SK-N-SH (cell line): Measurements from ENCODE around the gene SMARCC1. TPM values are rescaled to one million over a fixed set of nuclear protein-coding genes. Genes with fewer than 3 reads are reported as not detected.

Experiments used
- CTCF ChIA-PET: fragments of 300-600, 350-600 bp; formaldehyde crosslinking; extraction: SDS; loops from one replicate; lab custom pipeline; 2021; lab: Yijun Ruan, JAX
- POLR2A ChIA-PET: fragments of 350-600 bp; sonication (Branson Sonifier 250); formaldehyde crosslinking; extraction: SDS; loops from one replicate; lab custom pipeline; 2020; ENCODE audit warnings: antibody characterized with exemption, inconsistent platforms; lab: Yijun Ruan, JAX
- DNase-seq: peaks from one replicate; pipeline ENCODE4 v3.0.0; 2012
- H2AFZ ChIP-seq: fragments of 200-600 bp; sonication (generic); 2 replicates; pipeline ENCODE4 v1.8.1; 2016; ENCODE audit warnings: antibody characterized with exemption, mild to moderate bottlenecking, low read depth
- H3F3A ChIP-seq: fragments of 200-600 bp; sonication (generic); replicated peaks from 2 replicates; pipeline ENCODE3; 2016; ENCODE audit warnings: antibody characterized with exemption, mild to moderate bottlenecking; ENCODE audit not compliant: insufficient read depth
- H3K27ac ChIP-seq, 2 experiments: fragments of 200-500 bp in 1 of 2; fragments of 200-600 bp in 1 of 2; sonication (Bioruptor generic) in 1 of 2; sonication (generic), shearing (Covaris generic) in 1 of 2; 2 replicates each; pipeline versions ENCODE4 v1.5.1 to v1.6.1; 2014 to 2016; ENCODE audit warnings: low read depth in 2 of 2, inconsistent platforms in 1 of 2, low read length in 1 of 2, mild to moderate bottlenecking in 1 of 2, mixed read lengths in 1 of 2
- H3K27me3 ChIP-seq: fragments of 200-600 bp; sonication (generic), shearing (Covaris generic); 2 replicates; pipeline ENCODE4 v1.6.1; 2016; ENCODE audit warnings: mixed run types; ENCODE audit not compliant: insufficient read depth
- H3K36me3 ChIP-seq, 2 experiments: fragments of 200-500 bp in 1 of 2; fragments of 200-600 bp in 1 of 2; sonication (Bioruptor generic) in 1 of 2; sonication (generic) in 1 of 2; replicated peaks in 1 of 2; 2 replicates each; pipeline versions ENCODE3 to v1.5.1; 2014 to 2016; ENCODE audit warnings: low read length in 1 of 2, mild to moderate bottlenecking in 1 of 2; ENCODE audit not compliant: insufficient read depth in 2 of 2, control insufficient read depth in 1 of 2
- H3K4me1 ChIP-seq, 2 experiments: fragments of 200-500 bp in 1 of 2; fragments of 200-600 bp in 1 of 2; sonication (Bioruptor generic) in 1 of 2; sonication (generic), shearing (Covaris generic) in 1 of 2; 2 replicates each; pipeline versions ENCODE4 v1.5.1 to v1.6.1; 2014 to 2016; ENCODE audit warnings: low read depth in 1 of 2, low read length in 1 of 2, mixed run types in 1 of 2; ENCODE audit not compliant: insufficient read depth in 2 of 2, control insufficient read depth in 1 of 2
- H3K4me2 ChIP-seq: fragments of 200-600 bp; sonication (generic), shearing (Covaris generic); 2 replicates; pipeline ENCODE4 v1.6.1; 2017; ENCODE audit warnings: mixed run types
- H3K4me3 ChIP-seq, 2 experiments: fragments of 200-500 bp in 1 of 2; fragments of 200-600 bp in 1 of 2; sonication (Bioruptor generic) in 1 of 2; sonication (generic), shearing (Covaris generic) in 1 of 2; 2 replicates each; pipeline versions ENCODE4 v1.5.1 to v1.8.1; 2014 to 2016; ENCODE audit warnings: low read depth in 2 of 2, inconsistent platforms in 1 of 2, low read length in 1 of 2, mild to moderate bottlenecking in 1 of 2, mixed read lengths in 1 of 2, moderate library complexity in 1 of 2
- H3K79me2 ChIP-seq: fragments of 200-600 bp; sonication (generic); 2 replicates; pipeline ENCODE4 v1.8.1; 2017; ENCODE audit warnings: mild to moderate bottlenecking; ENCODE audit not compliant: insufficient read depth
- H3K9ac ChIP-seq: fragments of 200-600 bp; sonication (generic); 2 replicates; pipeline ENCODE4 v1.6.1; 2017; ENCODE audit warnings: mixed run types
- H3K9me2 ChIP-seq: fragments of 200-600 bp; sonication (generic); 2 replicates; pipeline ENCODE4 v1.6.1; 2017; ENCODE audit warnings: mixed run types
- H3K9me3 ChIP-seq: fragments of 200-600 bp; sonication (generic); 2 replicates; pipeline ENCODE4 v1.6.1; 2017; ENCODE audit warnings: mixed run types, mild to moderate bottlenecking, moderate library complexity
- H4K20me1 ChIP-seq: fragments of 200-600 bp; sonication (generic); 2 replicates; pipeline ENCODE4 v1.6.1; 2017; ENCODE audit warnings: mild to moderate bottlenecking, mixed run types; ENCODE audit not compliant: insufficient read depth
- CHD2 ChIP-seq: fragments of 150-350 bp; IDR thresholded peaks from 2 replicates; pipeline ENCODE4 v1.6.1; 2018; ENCODE audit warnings: low read length; ENCODE audit not compliant: partially characterized antibody
- ELF1 ChIP-seq: IDR thresholded peaks from 2 replicates; pipeline ENCODE4 v1.4.0; 2012
- EP300 ChIP-seq, 2 experiments: IDR thresholded peaks; 2 replicates each; pipeline versions ENCODE4 v1.4.0 to v1.6.1; 2012; ENCODE audit warnings: borderline replicate concordance in 1 of 2, low read depth in 1 of 2, low read length in 1 of 2
- FOSL2 ChIP-seq: IDR thresholded peaks from 2 replicates; pipeline ENCODE4 v1.4.0; 2012; ENCODE audit warnings: low read depth, mild to moderate bottlenecking, moderate library complexity, borderline replicate concordance
- FOXM1 ChIP-seq: IDR thresholded peaks from 2 replicates; pipeline ENCODE4 v1.4.0; 2012; ENCODE audit warnings: low read depth, mild to moderate bottlenecking
- GATA2 ChIP-seq: sonication (generic); formaldehyde crosslinking; IDR thresholded peaks from 2 replicates; pipeline ENCODE4 v1.5.0; 2020; ENCODE audit warnings: mild to moderate bottlenecking, missing genetic modification reagents
- MEF2A ChIP-seq: IDR thresholded peaks from 2 replicates; pipeline ENCODE4 v1.4.0; 2012; ENCODE audit warnings: low read depth, borderline replicate concordance
- NRF1 ChIP-seq: IDR thresholded peaks from 2 replicates; pipeline ENCODE4 v1.6.1; 2012; ENCODE audit warnings: low read depth, mild to moderate bottlenecking, low read length
- RAD21 ChIP-seq: IDR thresholded peaks from 2 replicates; pipeline ENCODE4 v1.6.1; 2012; ENCODE audit warnings: mild to moderate bottlenecking, low read length
- RCOR1 ChIP-seq: fragments of 150-350 bp; IDR thresholded peaks from 2 replicates; pipeline ENCODE4 v1.6.1; 2017; ENCODE audit warnings: antibody characterized with exemption, low read length
- RFX5 ChIP-seq: IDR thresholded peaks from 2 replicates; pipeline ENCODE4 v1.6.1; 2012; ENCODE audit warnings: mild to moderate bottlenecking, improper control_type of control experiment, low read length
- TEAD4 ChIP-seq: IDR thresholded peaks from 2 replicates; pipeline ENCODE4 v1.4.0; 2012; ENCODE audit warnings: mild to moderate bottlenecking, borderline replicate concordance; ENCODE audit not compliant: insufficient read depth
- USF1 ChIP-seq: IDR thresholded peaks from 2 replicates; pipeline ENCODE4 v1.4.0; 2012; ENCODE audit warnings: low read depth, borderline replicate concordance
- YY1 ChIP-seq: IDR thresholded peaks from 2 replicates; pipeline ENCODE4 v1.4.0; 2012; ENCODE audit warnings: low read depth, mild to moderate bottlenecking
- WGBS: methylation state at CpG from one replicate; pipeline ENCODE4 v1.1.6; 2017; ENCODE audit warnings: low lambda C conversion rate; 5-methylcytosine and 5-hydroxymethylcytosine counted together
- polyA plus RNA-seq, 3 experiments: library from polyadenylated mRNA; depleted of rRNA; stranded (reverse); fragments of >200 nt; gene quantifications; 2 replicates each; pipeline ENCODE4 v1.2.3, GENCODE V29; 2012
- TF ChIP-seq, protein P1 (sequence below): IDR thresholded peaks from 2 replicates; pipeline ENCODE4 v1.4.0; 2012; ENCODE audit warnings: low read depth
- TF ChIP-seq, protein P2 (sequence below): fragments of 150-350 bp; IDR thresholded peaks from 2 replicates; pipeline ENCODE4 v1.6.1; 2016; ENCODE audit warnings: mild to moderate bottlenecking, low read depth, low read length

The SMARCC1 gene
- polyA plus RNA-seq, 1 of the 3 experiments (the other 2 are of a cell fraction), result 16.5 TPM

GRCh38 chr3:47712398-47712797, 69.3 kb downstream of the SMARCC1 start (continued):
- no peak for TF ChIP-seq USF1
- no peak for TF ChIP-seq FOXM1
- TF ChIP-seq, protein P1, sequence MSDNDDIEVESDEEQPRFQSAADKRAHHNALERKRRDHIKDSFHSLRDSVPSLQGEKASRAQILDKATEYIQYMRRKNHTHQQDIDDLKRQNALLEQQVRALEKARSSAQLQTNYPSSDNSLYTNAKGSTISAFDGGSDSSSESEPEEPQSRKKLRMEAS, result no peak
- no peak for TF ChIP-seq GATA2 (CRISPR knock-in tag)
- no peak for TF ChIP-seq YY1
- TF ChIP-seq ELF1, result no peak
- no peak for TF ChIP-seq CHD2

DNA sequence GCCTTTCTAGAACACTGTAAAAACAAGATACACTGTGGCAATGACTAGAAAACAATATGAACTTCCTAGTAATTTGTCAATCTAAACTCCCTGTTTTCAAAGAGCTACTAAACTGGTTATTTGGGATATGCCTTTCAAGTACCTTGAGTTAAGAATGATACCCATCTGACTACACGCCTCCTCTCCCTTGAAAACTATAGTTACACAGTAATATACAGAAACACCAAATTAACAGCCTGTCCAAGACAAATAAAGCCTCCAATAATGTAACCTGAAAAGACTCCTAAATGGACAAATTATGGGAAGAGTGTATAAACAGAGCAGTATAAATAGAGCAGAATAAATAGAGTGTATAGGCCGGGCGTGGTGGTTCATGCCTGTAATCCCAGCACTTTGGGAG, 70.1 kb downstream of the SMARCC1 start:
- Histone ChIP-seq H4K20me1 (peaks cover 4% of the 10 kb centered on the region; the same call in 1 of the 2 replicates), H3K9ac (no peak overlapping the region), H3F3A (peaks cover 39% of the 10 kb centered on the region), H3K9me3 (no peaks in the 10 kb centered on the region), H3K36me3 (peaks cover 43 to 77% of the 10 kb centered on the region in 2 experiments), H3K27me3 (no peaks in the 10 kb centered on the region), H2AFZ (no peak overlapping the region), H3K9me2 (no peaks in the 10 kb centered on the region), H3K27ac (no peak overlapping the region), H3K79me2 (peaks cover 42% of the 10 kb centered on the region), H3K4me2 (no peak overlapping the region), H3K4me3 (no peak overlapping the region), H3K4me1 (no peaks in the 10 kb centered on the region)
- POLR2A ChIA-PET, result no interaction called here
- no peak for DNase-seq
- TF ChIP-seq RCOR1 (no peak), NRF1 (no peak), FOSL2 (no peak), TEAD4 (no peak), RFX5 (no peak), EP300 (IDR thresholded peaks at IDR 0.05; ENCODE audit: borderline replicate concordance in 1 of 2, low read depth in 1 of 2, low read length in 1 of 2) (no peak), GATA2 (CRISPR knock-in tag) (no peak), ELF1 (no peak), FOXM1 (no peak)
- TF ChIP-seq, protein P2, sequence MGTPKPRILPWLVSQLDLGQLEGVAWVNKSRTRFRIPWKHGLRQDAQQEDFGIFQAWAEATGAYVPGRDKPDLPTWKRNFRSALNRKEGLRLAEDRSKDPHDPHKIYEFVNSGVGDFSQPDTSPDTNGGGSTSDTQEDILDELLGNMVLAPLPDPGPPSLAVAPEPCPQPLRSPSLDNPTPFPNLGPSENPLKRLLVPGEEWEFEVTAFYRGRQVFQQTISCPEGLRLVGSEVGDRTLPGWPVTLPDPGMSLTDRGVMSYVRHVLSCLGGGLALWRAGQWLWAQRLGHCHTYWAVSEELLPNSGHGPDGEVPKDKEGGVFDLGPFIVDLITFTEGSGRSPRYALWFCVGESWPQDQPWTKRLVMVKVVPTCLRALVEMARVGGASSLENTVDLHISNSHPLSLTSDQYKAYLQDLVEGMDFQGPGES, result no peak
- 98% methylated on average over 3 of the region's 3 CpGs for WGBS
- CTCF ChIA-PET, result no interaction called here

DNA sequence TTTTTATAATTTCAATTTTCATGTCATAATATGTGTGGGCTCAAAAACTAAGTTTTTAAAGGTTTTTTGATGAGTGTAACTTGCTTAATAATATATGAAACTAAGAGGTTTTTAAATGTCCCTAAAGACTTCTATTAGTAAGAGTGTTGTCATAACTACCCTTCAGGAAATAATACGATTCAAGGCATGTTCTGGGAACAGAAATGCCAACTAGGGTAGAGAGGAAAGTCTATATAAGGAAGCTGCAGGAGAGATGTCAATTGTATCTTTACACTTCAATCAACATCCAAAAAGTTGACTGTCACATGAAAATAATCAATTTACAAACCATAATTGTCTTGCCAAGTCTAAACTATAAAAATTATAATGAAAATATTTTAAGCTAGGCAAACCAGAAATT, 76.3 kb downstream of the SMARCC1 start:
- no peak for TF ChIP-seq FOXM1
- TF ChIP-seq MEF2A, result no peak
- TF ChIP-seq ELF1, result no peak
- no peak for TF ChIP-seq RAD21
- H3K9ac ChIP-seq, result no peak overlapping the region
- H2AFZ ChIP-seq, result no peak overlapping the region
- H3K27ac ChIP-seq, result no peak overlapping the region
- POLR2A ChIA-PET, result no interaction called here
- WGBS, result 89% methylated on average over 1 of the region's 1 CpG
- H3F3A ChIP-seq, result peaks cover 16% of the 10 kb centered on the region
- H3K4me1 ChIP-seq, result 0 out of 4 replicates have a peak, but pooled peaks cover 0 to 3% of the 10 kb centered on the region in 2 experiments
- no peak overlapping the region for H3K4me3 ChIP-seq
- H3K79me2 ChIP-seq, result peaks cover 21% of the 10 kb centered on the region
- CTCF ChIA-PET, result interaction anchor here (0.8 to 1.0 kb wide), 2 partner anchors 14 to 23 kb away, joined by 3 read pairs; no protein-coding TSS in a partner anchor
- no peaks in the 10 kb centered on the region for H4K20me1 ChIP-seq
- H3K27me3 ChIP-seq, result no peaks in the 10 kb centered on the region
- no peak overlapping the region for H3K4me2 ChIP-seq
- H3K9me2 ChIP-seq, result no peaks in the 10 kb centered on the region
- no peaks in the 10 kb centered on the region for H3K9me3 ChIP-seq
- H3K36me3 ChIP-seq, result peaks cover 50 to 83% of the 10 kb centered on the region in 2 experiments
- no peak for DNase-seq
